CD14-positive monocyte (primary cell): ENCODE data around the gene FAU. TPM values are rescaled to one million over a fixed set of nuclear protein-coding genes. Genes with fewer than 3 reads are reported as not detected.

Experiments used
- DNase-seq, 3 donors: peaks; one replicate each; pipeline ENCODE4 v3.0.0-alpha.2; 2011 to 2022
- H2AFZ ChIP-seq: 2 replicates; pipeline ENCODE4 v1.6.0; 2012; ENCODE audit warnings: mild to moderate bottlenecking, low read depth, low read length, inconsistent platforms; ENCODE audit not compliant: insufficient read depth, poor library complexity, severe bottlenecking
- H3K27ac ChIP-seq, 2 donors: 1 replicate in 1 of 2; 2 replicates in 1 of 2; pipeline ENCODE4 v1.5.1; 2012 to 2013; ENCODE audit warnings: low read length in 2 of 2, control low read depth in 1 of 2, inconsistent platforms in 1 of 2, low read depth in 1 of 2, mild to moderate bottlenecking in 1 of 2
- H3K27me3 ChIP-seq, 2 donors: one replicate each; pipeline versions ENCODE4 v1.6.0 to v1.6.1; 2011 to 2013; ENCODE audit warnings: low read length in 2 of 2; ENCODE audit not compliant: control insufficient read depth in 2 of 2, insufficient read depth in 2 of 2
- H3K36me3 ChIP-seq, 2 donors: replicated peaks in 1 of 2; 1 replicate in 1 of 2; 2 replicates in 1 of 2; pipeline versions ENCODE4 v1.5.1 to v1.6.1; 2012 to 2013; ENCODE audit warnings: low read length in 2 of 2, control low read depth in 1 of 2, inconsistent platforms in 1 of 2, mild to moderate bottlenecking in 1 of 2; ENCODE audit not compliant: insufficient read depth in 2 of 2, control insufficient read depth in 1 of 2
- H3K4me1 ChIP-seq, 2 donors: 1 replicate in 1 of 2; 2 replicates in 1 of 2; pipeline versions ENCODE4 v1.5.1 to v1.6.1; 2012 to 2013; ENCODE audit warnings: low read length in 2 of 2, control low read depth in 1 of 2, inconsistent platforms in 1 of 2, mild to moderate bottlenecking in 1 of 2, moderate library complexity in 1 of 2; ENCODE audit not compliant: insufficient read depth in 2 of 2, control insufficient read depth in 1 of 2
- H3K4me2 ChIP-seq: replicated peaks from 2 replicates; pipeline ENCODE3; 2012; ENCODE audit warnings: low read length, moderate library complexity, mild to moderate bottlenecking; ENCODE audit not compliant: poor library complexity, severe bottlenecking; ENCODE audit errors: extremely low read depth
- H3K4me3 ChIP-seq, 3 experiments: fragments of 200-600 bp in 1 of 3; sonication (generic) in 1 of 3; replicated peaks in 1 of 3; 1 replicate in 2 of 3; 2 replicates in 1 of 3; pipeline ENCODE4 v1.5.1; 2011 to 2013; ENCODE audit warnings: low read length in 3 of 3, mild to moderate bottlenecking in 3 of 3, control low read depth in 2 of 3, low read depth in 2 of 3, inconsistent platforms in 1 of 3, moderate library complexity in 1 of 3
- H3K79me2 ChIP-seq: 2 replicates; pipeline ENCODE4 v1.6.0; 2012; ENCODE audit warnings: mild to moderate bottlenecking, control low read depth, inconsistent platforms, low read length, moderate library complexity; ENCODE audit not compliant: insufficient read depth
- H3K9ac ChIP-seq: 2 replicates; pipeline ENCODE4 v1.6.0; 2017; ENCODE audit warnings: low read length, mild to moderate bottlenecking; ENCODE audit not compliant: insufficient read depth, poor library complexity, severe bottlenecking
- H3K9me3 ChIP-seq, 2 donors: replicated peaks in 1 of 2; 1 replicate in 1 of 2; 2 replicates in 1 of 2; pipeline versions ENCODE4 v1.5.1 to v1.6.1; 2012 to 2013; ENCODE audit warnings: low read length in 2 of 2, control low read depth in 1 of 2; ENCODE audit not compliant: control insufficient read depth in 1 of 2, insufficient read depth in 1 of 2
- H4K20me1 ChIP-seq: 2 replicates; pipeline ENCODE4 v1.6.0; 2012; ENCODE audit warnings: mild to moderate bottlenecking, low read length, control low read depth, moderate library complexity; ENCODE audit not compliant: insufficient read depth
- H3K27ac Mint-ChIP-seq, 7 donors: one replicate each; pipeline ENCODE4 v1.8.0; 2020; ENCODE audit warnings: mild to moderate bottlenecking in 7 of 7, mixed read lengths in 7 of 7, moderate library complexity in 6 of 7, inconsistent platforms in 2 of 7
- H3K27me3 Mint-ChIP-seq, 3 donors: one replicate each; pipeline ENCODE4 v1.8.0; 2021 to 2022; ENCODE audit warnings: low read depth in 3 of 3, mild to moderate bottlenecking in 3 of 3, mixed read lengths in 3 of 3, moderate library complexity in 3 of 3, inconsistent platforms in 1 of 3
- H3K36me3 Mint-ChIP-seq, 2 donors: one replicate each; pipeline ENCODE4 v1.8.0; 2020; ENCODE audit warnings: mixed read lengths in 2 of 2, inconsistent platforms in 1 of 2, mild to moderate bottlenecking in 1 of 2
- H3K4me1 Mint-ChIP-seq: one replicate; pipeline ENCODE4 v1.8.0; 2020; ENCODE audit warnings: mild to moderate bottlenecking, mixed read lengths
- H3K4me3 Mint-ChIP-seq, 2 donors: one replicate each; pipeline ENCODE4 v1.8.0; 2020; ENCODE audit warnings: mild to moderate bottlenecking in 2 of 2, mixed read lengths in 2 of 2, moderate library complexity in 1 of 2
- H3K9me3 Mint-ChIP-seq, 7 donors: one replicate each; pipeline ENCODE4 v1.8.0; 2020 to 2022; ENCODE audit warnings: mixed read lengths in 7 of 7, mild to moderate bottlenecking in 6 of 7, moderate library complexity in 6 of 7, inconsistent platforms in 2 of 7
- CTCF ChIP-seq: fragments of 200-600 bp; IDR thresholded peaks from one replicate; pipeline ENCODE4 v1.8.0; 2022; ENCODE audit warnings: antibody characterized with exemption, mild to moderate bottlenecking
- WGBS: methylation state at CpG from one replicate; pipeline ENCODE4 v1.1.5; 2013; ENCODE audit warnings: missing lambda C conversion rate; ENCODE audit not compliant: insufficient coverage; 5-methylcytosine and 5-hydroxymethylcytosine counted together
- intact Hi-C, 2 donors: fragments of 100-400 bp; cut with micrococcal nuclease; formaldehyde crosslinking; loops; one replicate each; pipeline versions ENCODE4 v1.15.0 to v1.15.1; 2023
- polyA plus RNA-seq, 3 donors: library from polyadenylated mRNA; depleted of rRNA in 1 of 3; unstranded in 2 of 3; stranded (reverse) in 1 of 3; fragments of 300-500 nt in 2 of 3; fragments of >200 nt in 1 of 3; fragmentation: Illumina TruSeq in 2 of 3; gene quantifications; 1 replicate in 2 of 3; 2 replicates in 1 of 3; pipeline ENCODE4 v1.2.3, GENCODE V29; 2012 to 2021

Gene FAU
- polyA plus RNA-seq, 3 donors, result 668 to 818 (median 799) TPM

DNA sequence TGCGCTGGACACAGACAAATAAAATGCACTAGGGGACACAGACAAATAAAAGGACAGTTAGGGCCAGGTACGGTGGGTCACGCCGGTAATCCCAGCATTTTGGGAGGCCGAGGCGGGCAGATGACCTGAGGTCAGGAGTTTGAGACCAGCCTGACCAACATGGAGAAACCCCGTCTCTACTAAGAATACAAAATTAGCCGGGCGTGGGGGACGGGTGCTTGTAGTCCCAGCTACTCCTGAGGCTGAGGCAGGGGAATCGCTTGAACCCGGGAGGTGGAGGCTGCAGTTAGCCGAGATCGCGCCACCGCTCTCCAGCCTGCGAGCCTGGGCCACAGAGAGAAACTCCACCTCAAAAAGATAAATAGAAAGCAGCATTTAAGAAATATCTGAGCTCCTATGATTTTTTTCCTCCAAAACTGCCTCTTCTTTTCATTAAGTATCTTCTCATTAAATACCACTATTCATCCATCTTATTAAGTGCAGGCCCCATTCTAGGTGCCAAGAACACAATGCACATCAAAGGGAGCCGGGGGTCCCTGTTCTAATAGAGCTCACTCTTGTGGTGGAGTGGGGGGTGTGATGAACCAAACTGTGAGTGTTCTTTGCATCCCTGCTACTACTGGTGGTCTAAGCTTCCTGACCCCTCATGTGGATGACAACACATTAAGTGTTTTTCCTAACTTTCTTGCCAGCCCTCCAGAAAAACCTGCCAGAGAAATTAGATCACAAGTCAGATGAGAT lies 3.7 kb downstream of the FAU start:
- peaks cover 0 to 8% of the 10 kb centered on the region in 2 donors for H3K27me3 ChIP-seq
- no peak overlapping the region for H3K4me2 ChIP-seq
- Mint-ChIP-seq H3K27me3 (peaks cover 8 to 9% (median 9%) of the 10 kb centered on the region in 3 donors), H3K36me3 (peaks cover 42 to 48% of the 10 kb centered on the region in 2 donors), H3K9me3 (peaks cover 0 to 6% (median 0%) of the 10 kb centered on the region in 7 donors), H3K4me3 (peak overlapping the region in 1 of 2 donors; percentile 82), H3K4me1 (peaks cover 32% of the 10 kb centered on the region), H3K27ac (peak overlapping the region; percentile 74 to 90 (median 88))
- H3K9ac ChIP-seq, result no peak overlapping the region
- no peak overlapping the region for H3K4me3 ChIP-seq
- peaks cover 53% of the 10 kb centered on the region for H3K79me2 ChIP-seq
- WGBS, result 89% methylated on average over 9 of the region's 18 CpGs
- no peak overlapping the region for H2AFZ ChIP-seq
- peaks cover 18% of the 10 kb centered on the region for H4K20me1 ChIP-seq
- H3K36me3 ChIP-seq, result peaks cover 29 to 33% of the 10 kb centered on the region in 2 donors
- no peak for DNase-seq
- peak; percentile 67 for TF ChIP-seq CTCF
- no peaks in the 10 kb centered on the region for H3K9me3 ChIP-seq
- H3K4me1 ChIP-seq, result peaks cover 28 to 48% of the 10 kb centered on the region in 2 donors
- peak overlapping the region in 1 of 2 donors; percentile 22 for H3K27ac ChIP-seq
- intact Hi-C loops, result no loop called here

GRCh38 chr11:65117206-65118096 lies 4.5 kb downstream of the FAU start, which contains the start of gene ZNHIT2:
Gene ZNHIT2, minus strand, starts transcription at chr11:65117701. Its CDS starts 48 bp downstream, at chr11:65117653.
- Histone ChIP-seq H3K9ac (peak within 1 kb of the TSS; percentile 89), H3K4me2 (peak within 1 kb of the TSS; percentile 93), H3K79me2 (peaks cover 45% of the 10 kb centered on the region), H3K4me3 (peak within 1 kb of the TSS; percentile 60 to 93 (median 91)), H3K27me3 (peaks cover 0 to 15% of the 10 kb centered on the region in 2 donors), H3K36me3 (peaks cover 29 to 33% of the 10 kb centered on the region in 2 donors), H3K9me3 (no peaks in the 10 kb centered on the region), H2AFZ (peak within 1 kb of the TSS; percentile 87), H4K20me1 (peaks cover 18% of the 10 kb centered on the region), H3K4me1 (peaks cover 30 to 48% of the 10 kb centered on the region in 2 donors), H3K27ac (peak within 1 kb of the TSS; percentile 67 to 85)
- Mint-ChIP-seq H3K27me3 (peaks cover 13 to 17% (median 13%) of the 10 kb centered on the region in 3 donors), H3K4me1 (peaks cover 39% of the 10 kb centered on the region), H3K4me3 (peak within 1 kb of the TSS; percentile 82 to 90), H3K27ac (peak within 1 kb of the TSS; percentile 79 to 90 (median 88)), H3K36me3 (peaks cover 44 to 48% of the 10 kb centered on the region in 2 donors), H3K9me3 (peaks cover 0 to 6% (median 0%) of the 10 kb centered on the region in 7 donors)
- peak; percentile 99 for DNase-seq
- peak; percentile 94 for TF ChIP-seq CTCF
- under 1% methylated on average over 89 of the region's 89 CpGs for WGBS
- intact Hi-C loops, result loop anchor here in 1 of 2 donors (2.0 kb wide), 1 partner anchor 17 kb away; the partner anchor contains the start of gene SYVN1
